ENCODE measurements around the gene PARD3.

The PARD3 gene

DNA sequence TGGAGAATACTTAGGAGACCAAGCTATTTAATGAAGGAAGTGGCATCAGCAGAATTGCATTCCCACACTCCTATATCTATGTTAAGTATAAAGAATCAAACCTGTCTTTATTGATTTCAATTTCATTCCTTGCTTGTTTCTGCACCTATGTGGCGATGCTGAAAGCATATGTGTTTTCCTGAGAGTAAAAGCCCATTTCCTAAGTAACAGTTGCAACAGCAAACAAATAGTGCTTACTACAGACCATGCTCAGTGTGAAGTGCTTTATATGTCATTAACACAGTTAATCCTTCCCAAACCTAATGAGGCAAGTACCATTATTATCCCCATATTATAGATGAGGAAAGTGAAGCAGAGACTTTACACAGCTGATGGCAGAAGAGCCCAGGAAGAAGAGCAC, 552.1 kb downstream of the PARD3 start:
- Histone ChIP-seq H3K4me3 (IDR thresholded peaks at IDR 0.05; ENCODE audit: insufficient read depth, low read depth, low read length) (no peak overlapping the region), H3K4me1 (ENCODE audit: low read depth, poor library complexity, severe bottlenecking) (no peaks in the 10 kb centered on the region), H3K9ac (no peak overlapping the region), H3K27me3 (ENCODE audit: insufficient read depth, low read depth) (no peaks in the 10 kb centered on the region), H2AFZ (ENCODE audit: low read depth) (no peak overlapping the region), H3K4me2 (no peak overlapping the region), H3K36me3 (ENCODE audit: insufficient read depth) (no peaks in the 10 kb centered on the region), H4K20me1 (ENCODE audit: insufficient read depth) (no peaks in the 10 kb centered on the region), H3K79me2 (ENCODE audit: insufficient read depth, low read depth) (no peaks in the 10 kb centered on the region), H3K27ac (no peak overlapping the region)
- TF ChIP-seq, protein P1, sequence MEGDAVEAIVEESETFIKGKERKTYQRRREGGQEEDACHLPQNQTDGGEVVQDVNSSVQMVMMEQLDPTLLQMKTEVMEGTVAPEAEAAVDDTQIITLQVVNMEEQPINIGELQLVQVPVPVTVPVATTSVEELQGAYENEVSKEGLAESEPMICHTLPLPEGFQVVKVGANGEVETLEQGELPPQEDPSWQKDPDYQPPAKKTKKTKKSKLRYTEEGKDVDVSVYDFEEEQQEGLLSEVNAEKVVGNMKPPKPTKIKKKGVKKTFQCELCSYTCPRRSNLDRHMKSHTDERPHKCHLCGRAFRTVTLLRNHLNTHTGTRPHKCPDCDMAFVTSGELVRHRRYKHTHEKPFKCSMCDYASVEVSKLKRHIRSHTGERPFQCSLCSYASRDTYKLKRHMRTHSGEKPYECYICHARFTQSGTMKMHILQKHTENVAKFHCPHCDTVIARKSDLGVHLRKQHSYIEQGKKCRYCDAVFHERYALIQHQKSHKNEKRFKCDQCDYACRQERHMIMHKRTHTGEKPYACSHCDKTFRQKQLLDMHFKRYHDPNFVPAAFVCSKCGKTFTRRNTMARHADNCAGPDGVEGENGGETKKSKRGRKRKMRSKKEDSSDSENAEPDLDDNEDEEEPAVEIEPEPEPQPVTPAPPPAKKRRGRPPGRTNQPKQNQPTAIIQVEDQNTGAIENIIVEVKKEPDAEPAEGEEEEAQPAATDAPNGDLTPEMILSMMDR (conservative IDR thresholded peaks at IDR 0.05; ENCODE audit: low read depth, low read length): no peak

DNA sequence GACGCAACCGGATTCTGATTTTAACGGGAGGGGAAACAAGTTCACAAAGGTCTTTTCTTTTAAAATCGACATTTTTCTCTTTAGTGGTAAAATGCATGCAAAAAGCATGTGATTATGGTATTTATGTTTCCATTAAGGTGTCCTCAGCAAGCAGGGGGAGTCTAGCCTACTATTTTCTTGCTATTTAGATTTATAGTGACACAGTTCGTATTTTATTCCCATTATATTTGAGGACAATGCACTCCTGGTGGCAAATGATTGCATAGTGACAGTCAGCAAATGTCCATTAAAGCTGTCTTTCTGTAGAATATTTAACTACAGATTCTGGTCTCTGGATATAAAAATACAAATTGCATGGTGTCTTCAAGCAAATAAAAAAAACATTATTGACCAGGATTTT, 554.2 kb downstream of the PARD3 start:
- Histone ChIP-seq H3K4me2 (no peak overlapping the region), H3K9ac (no peak overlapping the region), H4K20me1 (ENCODE audit: insufficient read depth) (no peaks in the 10 kb centered on the region), H3K4me3 (IDR thresholded peaks at IDR 0.05; ENCODE audit: insufficient read depth, low read depth, low read length) (no peak overlapping the region), H3K27me3 (ENCODE audit: insufficient read depth, low read depth) (no peaks in the 10 kb centered on the region), H2AFZ (ENCODE audit: low read depth) (no peak overlapping the region), H3K4me1 (ENCODE audit: low read depth, poor library complexity, severe bottlenecking) (no peaks in the 10 kb centered on the region), H3K36me3 (ENCODE audit: insufficient read depth) (no peaks in the 10 kb centered on the region), H3K79me2 (ENCODE audit: insufficient read depth, low read depth) (no peaks in the 10 kb centered on the region), H3K27ac (no peak overlapping the region)
- TF ChIP-seq, protein P1 (conservative IDR thresholded peaks at IDR 0.05; ENCODE audit: low read depth, low read length): no peak

DNA sequence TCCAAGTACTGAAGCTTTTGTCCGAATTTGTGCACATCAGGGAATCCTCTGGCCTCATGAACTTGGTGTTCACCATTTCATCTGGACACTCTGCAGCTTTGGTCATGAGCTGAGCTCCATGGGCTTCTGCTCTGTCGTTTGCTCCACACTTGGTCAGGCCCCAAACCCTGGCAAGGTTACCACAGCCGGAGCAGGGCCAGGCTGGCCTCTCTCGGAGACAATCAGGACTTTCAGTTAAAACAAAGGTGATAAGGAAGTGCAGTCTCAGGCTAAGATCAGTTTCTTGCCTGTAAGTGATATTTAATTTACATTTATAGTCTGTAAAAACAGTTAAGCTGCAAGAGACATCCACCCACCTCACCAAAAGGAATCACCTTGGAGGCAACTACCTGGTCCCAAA, 558.9 kb downstream of the PARD3 start:
- Histone ChIP-seq H3K27ac (no peak overlapping the region), H3K9ac (no peak overlapping the region), H3K4me2 (no peak overlapping the region)

DNA sequence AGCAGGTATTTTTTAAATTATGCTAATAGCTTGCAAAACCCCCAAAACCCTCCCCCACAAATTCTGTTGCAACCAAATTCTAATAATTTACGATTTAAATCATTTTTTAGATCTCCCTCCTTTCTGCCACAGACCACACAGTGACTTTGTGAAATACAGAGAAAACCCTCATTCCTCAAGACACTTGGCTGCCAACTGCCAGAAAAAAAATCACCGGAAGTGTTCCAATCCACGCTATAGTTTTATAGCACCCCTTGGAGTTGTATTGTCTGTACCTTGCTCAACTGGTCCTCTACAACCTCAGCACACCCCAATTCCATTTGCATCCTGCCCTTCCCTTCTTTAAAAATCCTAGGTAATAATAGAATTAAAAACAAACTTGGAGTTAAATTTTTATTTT, 560.1 kb downstream of the PARD3 start:
- TF ChIP-seq, protein P1 (conservative IDR thresholded peaks at IDR 0.05; ENCODE audit: low read depth, low read length): no peak
- H3K27ac ChIP-seq: no peak overlapping the region
- H2AFZ ChIP-seq (ENCODE audit: low read depth): no peak overlapping the region
- H3K36me3 ChIP-seq (ENCODE audit: insufficient read depth): no peaks in the 10 kb centered on the region
- no peaks in the 10 kb centered on the region for H3K79me2 ChIP-seq (ENCODE audit: insufficient read depth, low read depth)
- H3K4me2 ChIP-seq: no peak overlapping the region
- H4K20me1 ChIP-seq (ENCODE audit: insufficient read depth): no peaks in the 10 kb centered on the region
- H3K4me3 ChIP-seq (IDR thresholded peaks at IDR 0.05; ENCODE audit: insufficient read depth, low read depth, low read length): no peak overlapping the region
- no peaks in the 10 kb centered on the region for H3K27me3 ChIP-seq (ENCODE audit: insufficient read depth, low read depth)
- H3K9ac ChIP-seq: no peak overlapping the region
- H3K4me1 ChIP-seq (ENCODE audit: low read depth, poor library complexity, severe bottlenecking): peaks cover 6% of the 10 kb centered on the region

More for the DNA sequence above, 558.9 kb downstream of the PARD3 start:
- peaks cover 6% of the 10 kb centered on the region for H3K4me1 ChIP-seq (ENCODE audit: low read depth, poor library complexity, severe bottlenecking)
- no peaks in the 10 kb centered on the region for H4K20me1 ChIP-seq (ENCODE audit: insufficient read depth)
- TF ChIP-seq, protein P1 (conservative IDR thresholded peaks at IDR 0.05; ENCODE audit: low read depth, low read length): no peak
- no peaks in the 10 kb centered on the region for H3K79me2 ChIP-seq (ENCODE audit: insufficient read depth, low read depth)
- H3K36me3 ChIP-seq (ENCODE audit: insufficient read depth): no peaks in the 10 kb centered on the region
- no peak overlapping the region for H2AFZ ChIP-seq (ENCODE audit: low read depth)
- no peaks in the 10 kb centered on the region for H3K27me3 ChIP-seq (ENCODE audit: insufficient read depth, low read depth)
- no peak overlapping the region for H3K4me3 ChIP-seq (IDR thresholded peaks at IDR 0.05; ENCODE audit: insufficient read depth, low read depth, low read length)

Measured in KMS-11 (cell line).